Neuronal stem cell (in vitro differentiated cells): ENCODE data around the gene SLC25A52.
"Not testable (repeated sequence)": the region's sequence is repeated elsewhere in the genome, so short reads cannot be mapped to it uniquely, and the experiment has no call there.

Experiments used
- DNase-seq: peaks from one replicate; pipeline ENCODE4 v3.0.0-alpha.2; 2013; ENCODE audit warnings: low spot score
- H2AFZ ChIP-seq: one replicate; pipeline ENCODE4 v1.6.1; 2013; ENCODE audit warnings: mild to moderate bottlenecking, low read length, inconsistent platforms
- H2AK5ac ChIP-seq: 2 replicates; pipeline ENCODE4 v1.6.1; 2013; ENCODE audit warnings: low read depth, mild to moderate bottlenecking, inconsistent platforms, low read length, moderate library complexity, mixed read lengths
- H2BK120ac ChIP-seq: 2 replicates; pipeline ENCODE4 v1.6.1; 2013; ENCODE audit warnings: low read depth, mild to moderate bottlenecking, inconsistent platforms, low read length, moderate library complexity, mixed read lengths
- H2BK12ac ChIP-seq: one replicate; pipeline ENCODE4 v1.6.1; 2013; ENCODE audit warnings: low read length, inconsistent platforms
- H2BK15ac ChIP-seq: 2 replicates; pipeline ENCODE4 v1.6.1; 2013; ENCODE audit warnings: mild to moderate bottlenecking, low read length, inconsistent platforms, mixed read lengths
- H2BK5ac ChIP-seq: one replicate; pipeline ENCODE4 v1.6.1; 2013; ENCODE audit warnings: inconsistent platforms, mild to moderate bottlenecking, low read length, moderate library complexity
- H3K14ac ChIP-seq: one replicate; pipeline ENCODE4 v1.6.1; 2013; ENCODE audit warnings: low read length, inconsistent platforms
- H3K18ac ChIP-seq: 2 replicates; pipeline ENCODE4 v1.6.1; 2013; ENCODE audit warnings: low read length, inconsistent platforms
- H3K23ac ChIP-seq: 2 replicates; pipeline ENCODE4 v1.6.1; 2013; ENCODE audit warnings: low read depth, mild to moderate bottlenecking, mixed read lengths, low read length, inconsistent platforms; ENCODE audit not compliant: poor library complexity
- H3K27ac ChIP-seq: replicated peaks from 3 replicates; pipeline ENCODE4 v1.5.1; 2013; ENCODE audit warnings: low read length, inconsistent platforms
- H3K27me3 ChIP-seq, 3 experiments: 2 replicates each; pipeline ENCODE4 v1.6.1; 2013; ENCODE audit warnings: low read length in 3 of 3, mild to moderate bottlenecking in 2 of 3, inconsistent platforms in 1 of 3, low read depth in 1 of 3, mixed read lengths in 1 of 3, moderate library complexity in 1 of 3; ENCODE audit not compliant: control insufficient read depth in 3 of 3, insufficient read depth in 3 of 3
- H3K36me3 ChIP-seq, 2 donors: replicated peaks in 1 of 2; 2 replicates each; pipeline ENCODE4 v1.6.1; 2013; ENCODE audit warnings: low read length in 2 of 2; ENCODE audit not compliant: control insufficient read depth in 2 of 2, insufficient read depth in 2 of 2
- H3K4ac ChIP-seq: 2 replicates; pipeline ENCODE4 v1.6.1; 2013; ENCODE audit warnings: inconsistent platforms, mild to moderate bottlenecking, low read length, moderate library complexity
- H3K4me1 ChIP-seq, 2 donors: 1 replicate in 1 of 2; 2 replicates in 1 of 2; pipeline ENCODE4 v1.6.1; 2013; ENCODE audit warnings: low read length in 2 of 2, low read depth in 1 of 2; ENCODE audit not compliant: control insufficient read depth in 2 of 2, insufficient read depth in 1 of 2
- H3K4me2 ChIP-seq: one replicate; pipeline ENCODE4 v1.6.1; 2013; ENCODE audit warnings: mild to moderate bottlenecking, low read length, inconsistent platforms; ENCODE audit not compliant: insufficient read depth, poor library complexity, severe bottlenecking
- H3K4me3 ChIP-seq, 2 donors: 2 replicates each; pipeline ENCODE4 v1.5.1; 2013; ENCODE audit warnings: low read length in 2 of 2, mild to moderate bottlenecking in 2 of 2, inconsistent platforms in 1 of 2, moderate library complexity in 1 of 2
- H3K79me1 ChIP-seq: one replicate; pipeline ENCODE4 v1.6.1; 2013; ENCODE audit warnings: low read depth, mild to moderate bottlenecking, inconsistent platforms, low read length, moderate library complexity
- H3K9ac ChIP-seq: one replicate; pipeline ENCODE4 v1.6.1; 2013; ENCODE audit warnings: mild to moderate bottlenecking, low read depth, low read length, inconsistent platforms; ENCODE audit not compliant: poor library complexity
- H3K9me3 ChIP-seq, 2 donors: replicated peaks in 1 of 2; 2 replicates each; pipeline versions ENCODE3 to v1.6.1; 2013; ENCODE audit warnings: low read length in 2 of 2, mild to moderate bottlenecking in 2 of 2, inconsistent platforms in 1 of 2, low read depth in 1 of 2, mixed read lengths in 1 of 2, moderate library complexity in 1 of 2; ENCODE audit not compliant: control insufficient read depth in 2 of 2, insufficient read depth in 1 of 2
- H4K8ac ChIP-seq: one replicate; pipeline ENCODE4 v1.6.1; 2013; ENCODE audit warnings: low read depth, mild to moderate bottlenecking, inconsistent platforms, low read length, moderate library complexity
- H4K91ac ChIP-seq: one replicate; pipeline ENCODE4 v1.6.1; 2013; ENCODE audit warnings: low read length, low read depth, mild to moderate bottlenecking, inconsistent platforms; ENCODE audit not compliant: poor library complexity
- WGBS, 2 donors: extraction: QIAGEN DNeasy Blood & Tissue Kit; methylation state at CpG; one replicate each; pipeline ENCODE4 v1.1.7; 2013; ENCODE audit warnings: missing lambda C conversion rate in 2 of 2, mixed read lengths in 1 of 2; ENCODE audit not compliant: insufficient read length in 2 of 2, insufficient replicate concordance in 1 of 2; ENCODE audit errors: extremely low coverage in 2 of 2; 5-methylcytosine and 5-hydroxymethylcytosine counted together

SLC25A52 gene

DNA sequence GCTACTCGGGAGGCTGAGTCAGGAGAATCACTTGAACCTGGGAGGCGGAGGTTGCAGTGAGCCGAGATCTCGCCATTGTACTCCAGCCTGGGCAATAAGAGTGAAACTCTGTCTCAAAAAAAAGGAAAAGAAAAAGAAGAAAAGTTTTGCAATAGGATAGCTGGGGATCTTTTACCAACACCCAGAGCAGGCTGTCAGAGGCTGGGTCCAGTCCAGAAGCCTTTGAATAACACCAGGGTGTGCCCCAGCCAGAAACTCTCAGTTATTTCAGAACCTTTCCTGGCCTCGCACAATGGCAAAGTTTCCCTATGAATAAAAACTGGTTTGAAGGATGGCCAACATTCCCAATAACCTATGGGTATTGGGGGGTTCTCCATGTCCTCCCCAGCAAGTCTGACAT, 17.1 kb downstream of the SLC25A52 start:
- not testable (repeated sequence) for H3K23ac ChIP-seq, H4K91ac ChIP-seq, H3K9ac ChIP-seq, H3K18ac ChIP-seq, H2BK5ac ChIP-seq, H3K4me3 ChIP-seq, H2BK12ac ChIP-seq, H2AFZ ChIP-seq, H2BK120ac ChIP-seq, H3K14ac ChIP-seq, H3K4me2 ChIP-seq, H3K27me3 ChIP-seq, H3K79me1 ChIP-seq, H3K4ac ChIP-seq, H2BK15ac ChIP-seq, DNase-seq, H2AK5ac ChIP-seq, H4K8ac ChIP-seq, H3K36me3 ChIP-seq, H3K4me1 ChIP-seq, H3K27ac ChIP-seq
- H3K9me3 ChIP-seq: peaks cover 2 to 10% of the 10 kb centered on the region in 2 donors
- WGBS, 2 donors: no CpG with 5 or more reads among the region's 5 CpGs

- peak; percentile 15 for DNase-seq
- H2BK15ac ChIP-seq: no peak overlapping the region
Measured at GRCh38 chr18:31741097-31741735, 19.5 kb downstream of the SLC25A52 start.

GRCh38 chr18:31740180-31740579, 20.5 kb downstream of the SLC25A52 start:
- no peaks in the 10 kb centered on the region for H3K79me1 ChIP-seq
- H3K4ac ChIP-seq: no peak overlapping the region
- H3K18ac ChIP-seq: no peak overlapping the region
- no peak overlapping the region for H2BK15ac ChIP-seq
- no peaks in the 10 kb centered on the region for H3K36me3 ChIP-seq
- no CpG with 5 or more reads among the region's 9 CpGs for WGBS, 2 donors
- no peak for DNase-seq
- no peak overlapping the region for H3K23ac ChIP-seq
- no peaks in the 10 kb centered on the region for H3K27me3 ChIP-seq
- H3K4me3 ChIP-seq: no peak overlapping the region
- H3K9me3 ChIP-seq: peaks cover 4 to 10% of the 10 kb centered on the region in 2 donors
- H2BK5ac ChIP-seq: no peak overlapping the region
- no peak overlapping the region for H3K14ac ChIP-seq
- H3K27ac ChIP-seq: no peak overlapping the region
- no peak overlapping the region for H3K9ac ChIP-seq
- H4K91ac ChIP-seq: no peak overlapping the region
- no peak overlapping the region for H2BK120ac ChIP-seq
- no peak overlapping the region for H2BK12ac ChIP-seq
- H2AK5ac ChIP-seq: no peak overlapping the region
- no peaks in the 10 kb centered on the region for H3K4me1 ChIP-seq
- H4K8ac ChIP-seq: no peak overlapping the region
- H2AFZ ChIP-seq: no peak overlapping the region
- H3K4me2 ChIP-seq: no peak overlapping the region

More at GRCh38 chr18:31741097-31741735, 19.5 kb downstream of the SLC25A52 start:
- Histone ChIP-seq H3K27ac (no peak overlapping the region), H4K8ac (no peak overlapping the region), H3K4me1 (no peaks in the 10 kb centered on the region), H3K9me3 (peaks cover 4 to 10% of the 10 kb centered on the region in 2 donors), H3K27me3 (no peaks in the 10 kb centered on the region), H2AK5ac (no peak overlapping the region), H3K36me3 (no peaks in the 10 kb centered on the region), H4K91ac (no peak overlapping the region), H3K9ac (no peak overlapping the region), H2BK12ac (no peak overlapping the region), H3K79me1 (no peaks in the 10 kb centered on the region), H3K14ac (no peak overlapping the region), H3K18ac (no peak overlapping the region), H3K4me3 (no peak overlapping the region), H2BK5ac (no peak overlapping the region), H2BK120ac (no peak overlapping the region), H3K4me2 (no peak overlapping the region), H3K23ac (no peak overlapping the region), H3K4ac (no peak overlapping the region), H2AFZ (no peak overlapping the region)
- WGBS, 2 donors: no CpG with 5 or more reads among the region's 4 CpGs

GRCh38 chr18:31739651-31740050, 21.0 kb downstream of the SLC25A52 start:
- no peak overlapping the region for H3K9ac ChIP-seq
- H3K18ac ChIP-seq: no peak overlapping the region
- H2AK5ac ChIP-seq: no peak overlapping the region
- no peak overlapping the region for H2BK15ac ChIP-seq
- WGBS, 2 donors: no CpG with 5 or more reads among the region's 3 CpGs
- H3K14ac ChIP-seq: no peak overlapping the region
- no peak overlapping the region for H4K8ac ChIP-seq
- no peaks in the 10 kb centered on the region for H3K36me3 ChIP-seq
- H2AFZ ChIP-seq: no peak overlapping the region
- H3K9me3 ChIP-seq: peaks cover 4 to 10% of the 10 kb centered on the region in 2 donors
- no peak overlapping the region for H2BK120ac ChIP-seq
- H3K23ac ChIP-seq: no peak overlapping the region
- no peaks in the 10 kb centered on the region for H3K79me1 ChIP-seq
- no peak overlapping the region for H3K27ac ChIP-seq
- no peak overlapping the region for H2BK5ac ChIP-seq
- no peak overlapping the region for H3K4me2 ChIP-seq
- no peak overlapping the region for H4K91ac ChIP-seq
- no peak overlapping the region for H2BK12ac ChIP-seq
- H3K4ac ChIP-seq: no peak overlapping the region
- no peaks in the 10 kb centered on the region for H3K27me3 ChIP-seq
- no peak for DNase-seq
- H3K4me3 ChIP-seq: no peak overlapping the region
- H3K4me1 ChIP-seq: no peaks in the 10 kb centered on the region
